Neural cell (in vitro differentiated cells): ENCODE measurements around the gene MAML2. TPM values are rescaled to one million over a fixed set of nuclear protein-coding genes. Genes with fewer than 3 reads are reported as not detected.

Experiments used
- H2AFZ ChIP-seq: fragments of 200-600, 300-800 bp; sonication (generic), shearing (Covaris generic); 2 replicates; pipeline ENCODE4 v1.6.0; 2014; ENCODE audit warnings: low read depth, mild to moderate bottlenecking, antibody characterized with exemption, low read length, moderate library complexity
- H3F3A ChIP-seq: fragments of 200-600 bp; shearing (Covaris generic); 2 replicates; pipeline ENCODE4 v1.6.1; 2016; ENCODE audit warnings: mild to moderate bottlenecking, moderate library complexity, mixed read lengths, antibody characterized with exemption, low read length; ENCODE audit not compliant: insufficient read depth, poor library complexity, severe bottlenecking
- H3K27ac ChIP-seq: fragments of 200-600, 300-800 bp; sonication (generic), shearing (Covaris generic); 2 replicates; pipeline ENCODE4 v1.5.1; 2014; ENCODE audit warnings: mild to moderate bottlenecking, low read length, moderate library complexity
- H3K27me3 ChIP-seq: fragments of 300-800, 200-600 bp; sonication (generic), shearing (Covaris generic); 2 replicates; pipeline ENCODE4 v1.6.0; 2014; ENCODE audit warnings: mild to moderate bottlenecking, low read depth, low read length, moderate library complexity; ENCODE audit not compliant: insufficient read depth
- H3K36me3 ChIP-seq: fragments of 300-800, 200-600 bp; sonication (generic), shearing (Covaris generic); 2 replicates; pipeline ENCODE4 v1.5.1; 2014; ENCODE audit warnings: mild to moderate bottlenecking, antibody characterized with exemption, low read length, moderate library complexity; ENCODE audit not compliant: insufficient read depth
- H3K4me2 ChIP-seq: fragments of 300-800, 200-600 bp; sonication (generic), shearing (Covaris generic); 2 replicates; pipeline ENCODE4 v1.6.0; 2014; ENCODE audit warnings: mild to moderate bottlenecking, low read length
- H3K4me3 ChIP-seq: fragments of 300-800, 200-600 bp; sonication (generic), shearing (Covaris generic); 2 replicates; pipeline ENCODE4 v1.5.1; 2014; ENCODE audit warnings: mild to moderate bottlenecking, low read length, moderate library complexity
- H3K79me2 ChIP-seq: fragments of 200-600 bp; shearing (Covaris generic); replicated peaks from 2 replicates; pipeline ENCODE4 v1.6.0; 2014; ENCODE audit warnings: mild to moderate bottlenecking, low read length, moderate library complexity; ENCODE audit not compliant: insufficient read depth
- H3K9ac ChIP-seq: fragments of 300-800, 200-600 bp; sonication (generic), shearing (Covaris generic); 2 replicates; pipeline ENCODE4 v1.6.1; 2016; ENCODE audit warnings: mild to moderate bottlenecking, low read length, mixed read lengths
- H3K9me2 ChIP-seq: fragments of 200-600 bp; shearing (Covaris generic); 2 replicates; pipeline ENCODE4 v1.6.1; 2016; ENCODE audit warnings: mild to moderate bottlenecking, low read length, mixed read lengths; ENCODE audit not compliant: insufficient read depth
- H3K9me3 ChIP-seq: fragments of 200-600, 300-800 bp; sonication (generic), shearing (Covaris generic); 2 replicates; pipeline ENCODE4 v1.6.1; 2016; ENCODE audit warnings: mild to moderate bottlenecking, mixed run types, low read length, moderate library complexity, mixed read lengths
- H4K20me1 ChIP-seq: fragments of 200-600 bp; shearing (Covaris generic); 2 replicates; pipeline ENCODE4 v1.6.1; 2016; ENCODE audit warnings: mild to moderate bottlenecking, mixed run types; ENCODE audit not compliant: insufficient read depth
- EP300 ChIP-seq: fragments of 450-650 bp; conservative IDR thresholded peaks from 2 replicates; pipeline ENCODE4 v1.6.1; 2014; ENCODE audit warnings: antibody characterized with exemption, mild to moderate bottlenecking, moderate library complexity; ENCODE audit not compliant: poor library complexity, severe bottlenecking
- EZH2 ChIP-seq: fragments of 200-600, 300-800 bp; shearing (Covaris generic), sonication (generic); IDR thresholded peaks from 2 replicates; pipeline ENCODE4 v1.6.1; 2014; ENCODE audit warnings: antibody characterized with exemption, low read length, borderline replicate concordance, mild to moderate bottlenecking; ENCODE audit not compliant: insufficient read depth, poor library complexity, severe bottlenecking
- MXI1 ChIP-seq: fragments of 450-650 bp; conservative IDR thresholded peaks from 2 replicates; pipeline ENCODE4 v1.6.1; 2014; ENCODE audit warnings: antibody characterized with exemption, mild to moderate bottlenecking; ENCODE audit not compliant: poor library complexity, severe bottlenecking
- POLR2AphosphoS5 ChIP-seq: IDR thresholded peaks from 2 replicates; pipeline ENCODE4 v1.6.1; 2012
- RAD21 ChIP-seq: fragments of 450-650 bp; conservative IDR thresholded peaks from 2 replicates; pipeline ENCODE4 v1.6.1; 2014; ENCODE audit warnings: antibody characterized with exemption, mild to moderate bottlenecking, moderate library complexity
- SMC3 ChIP-seq: fragments of 450-650 bp; conservative IDR thresholded peaks from 2 replicates; pipeline ENCODE4 v1.6.1; 2014; ENCODE audit warnings: antibody characterized with exemption, mild to moderate bottlenecking, moderate library complexity; ENCODE audit not compliant: poor library complexity
- TAF1 ChIP-seq: IDR thresholded peaks from 2 replicates; pipeline ENCODE4 v1.6.1; 2012; ENCODE audit warnings: low read depth
- polyA plus RNA-seq: library from polyadenylated mRNA; depleted of rRNA; stranded (reverse); fragments of >200 nt; gene quantifications from 2 replicates; pipeline ENCODE4 v1.2.3, GENCODE V29; 2014
- TF ChIP-seq, protein P1 (sequence below): fragments of 450-650 bp; IDR thresholded peaks from 2 replicates; pipeline ENCODE4 v1.5.1; 2014; ENCODE audit warnings: antibody characterized with exemption, mild to moderate bottlenecking, moderate library complexity; ENCODE audit not compliant: poor library complexity, severe bottlenecking
- TF ChIP-seq, protein P2 (sequence below): IDR thresholded peaks from 2 replicates; pipeline ENCODE4 v1.6.1; 2012; ENCODE audit warnings: borderline replicate concordance

MAML2 gene
- polyA plus RNA-seq, 1 donor from 2014 or later, result 3.6 TPM

DNA sequence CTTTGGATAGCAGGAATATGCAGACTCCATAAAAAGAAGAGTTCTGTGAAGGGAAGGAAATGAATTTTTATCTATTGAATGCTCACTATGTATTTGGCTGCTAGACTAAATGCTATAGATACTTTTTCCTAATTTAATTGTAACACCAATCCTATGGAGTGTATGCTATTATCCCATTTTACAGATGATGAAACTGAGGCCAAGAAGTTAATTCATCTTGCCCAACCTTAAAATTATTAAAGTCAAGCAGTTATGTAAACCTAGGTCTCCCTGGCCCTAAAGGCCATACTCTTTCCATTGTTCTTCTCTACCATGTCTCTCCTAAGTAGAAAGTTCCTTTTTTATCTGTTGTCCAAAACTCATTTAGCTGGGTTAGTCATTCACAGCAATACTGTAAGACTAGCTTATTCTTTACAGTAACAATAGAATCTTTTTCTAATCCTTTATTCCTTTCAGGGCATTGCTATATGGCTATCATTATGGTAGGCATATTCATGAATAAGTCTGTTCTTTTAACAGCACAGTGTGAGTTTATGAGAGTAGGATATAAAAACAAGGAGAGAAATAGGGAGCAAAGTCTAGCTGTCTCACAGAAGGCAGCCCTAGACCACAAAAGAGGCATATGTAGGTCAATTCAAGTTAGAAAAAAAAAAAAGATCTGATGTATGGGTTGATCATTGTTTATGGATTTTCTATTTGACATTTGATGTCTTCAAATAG is 50.5 kb downstream of the MAML2 start:
- no peak for TF ChIP-seq EZH2
- TF ChIP-seq POLR2AphosphoS5, result no peak
- TF ChIP-seq EP300, result no peak
- TF ChIP-seq, protein P1, sequence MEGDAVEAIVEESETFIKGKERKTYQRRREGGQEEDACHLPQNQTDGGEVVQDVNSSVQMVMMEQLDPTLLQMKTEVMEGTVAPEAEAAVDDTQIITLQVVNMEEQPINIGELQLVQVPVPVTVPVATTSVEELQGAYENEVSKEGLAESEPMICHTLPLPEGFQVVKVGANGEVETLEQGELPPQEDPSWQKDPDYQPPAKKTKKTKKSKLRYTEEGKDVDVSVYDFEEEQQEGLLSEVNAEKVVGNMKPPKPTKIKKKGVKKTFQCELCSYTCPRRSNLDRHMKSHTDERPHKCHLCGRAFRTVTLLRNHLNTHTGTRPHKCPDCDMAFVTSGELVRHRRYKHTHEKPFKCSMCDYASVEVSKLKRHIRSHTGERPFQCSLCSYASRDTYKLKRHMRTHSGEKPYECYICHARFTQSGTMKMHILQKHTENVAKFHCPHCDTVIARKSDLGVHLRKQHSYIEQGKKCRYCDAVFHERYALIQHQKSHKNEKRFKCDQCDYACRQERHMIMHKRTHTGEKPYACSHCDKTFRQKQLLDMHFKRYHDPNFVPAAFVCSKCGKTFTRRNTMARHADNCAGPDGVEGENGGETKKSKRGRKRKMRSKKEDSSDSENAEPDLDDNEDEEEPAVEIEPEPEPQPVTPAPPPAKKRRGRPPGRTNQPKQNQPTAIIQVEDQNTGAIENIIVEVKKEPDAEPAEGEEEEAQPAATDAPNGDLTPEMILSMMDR, result no peak
- no peak for TF ChIP-seq RAD21
- no peak for TF ChIP-seq TAF1
- TF ChIP-seq, protein P2, sequence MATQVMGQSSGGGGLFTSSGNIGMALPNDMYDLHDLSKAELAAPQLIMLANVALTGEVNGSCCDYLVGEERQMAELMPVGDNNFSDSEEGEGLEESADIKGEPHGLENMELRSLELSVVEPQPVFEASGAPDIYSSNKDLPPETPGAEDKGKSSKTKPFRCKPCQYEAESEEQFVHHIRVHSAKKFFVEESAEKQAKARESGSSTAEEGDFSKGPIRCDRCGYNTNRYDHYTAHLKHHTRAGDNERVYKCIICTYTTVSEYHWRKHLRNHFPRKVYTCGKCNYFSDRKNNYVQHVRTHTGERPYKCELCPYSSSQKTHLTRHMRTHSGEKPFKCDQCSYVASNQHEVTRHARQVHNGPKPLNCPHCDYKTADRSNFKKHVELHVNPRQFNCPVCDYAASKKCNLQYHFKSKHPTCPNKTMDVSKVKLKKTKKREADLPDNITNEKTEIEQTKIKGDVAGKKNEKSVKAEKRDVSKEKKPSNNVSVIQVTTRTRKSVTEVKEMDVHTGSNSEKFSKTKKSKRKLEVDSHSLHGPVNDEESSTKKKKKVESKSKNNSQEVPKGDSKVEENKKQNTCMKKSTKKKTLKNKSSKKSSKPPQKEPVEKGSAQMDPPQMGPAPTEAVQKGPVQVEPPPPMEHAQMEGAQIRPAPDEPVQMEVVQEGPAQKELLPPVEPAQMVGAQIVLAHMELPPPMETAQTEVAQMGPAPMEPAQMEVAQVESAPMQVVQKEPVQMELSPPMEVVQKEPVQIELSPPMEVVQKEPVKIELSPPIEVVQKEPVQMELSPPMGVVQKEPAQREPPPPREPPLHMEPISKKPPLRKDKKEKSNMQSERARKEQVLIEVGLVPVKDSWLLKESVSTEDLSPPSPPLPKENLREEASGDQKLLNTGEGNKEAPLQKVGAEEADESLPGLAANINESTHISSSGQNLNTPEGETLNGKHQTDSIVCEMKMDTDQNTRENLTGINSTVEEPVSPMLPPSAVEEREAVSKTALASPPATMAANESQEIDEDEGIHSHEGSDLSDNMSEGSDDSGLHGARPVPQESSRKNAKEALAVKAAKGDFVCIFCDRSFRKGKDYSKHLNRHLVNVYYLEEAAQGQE, result no peak
- no peak for TF ChIP-seq MXI1
- TF ChIP-seq SMC3, result no peak
- Histone ChIP-seq H3K4me2 (no peak overlapping the region), H3K4me3 (no peak overlapping the region), H2AFZ (no peak overlapping the region), H3K9me2 (no peaks in the 10 kb centered on the region), H3K27me3 (no peaks in the 10 kb centered on the region), H3F3A (no peaks in the 10 kb centered on the region), H3K36me3 (no peaks in the 10 kb centered on the region), H3K79me2 (peaks cover 3% of the 10 kb centered on the region), H3K27ac (no peak overlapping the region), H3K9me3 (no peaks in the 10 kb centered on the region), H4K20me1 (no peaks in the 10 kb centered on the region), H3K9ac (no peak overlapping the region)

DNA sequence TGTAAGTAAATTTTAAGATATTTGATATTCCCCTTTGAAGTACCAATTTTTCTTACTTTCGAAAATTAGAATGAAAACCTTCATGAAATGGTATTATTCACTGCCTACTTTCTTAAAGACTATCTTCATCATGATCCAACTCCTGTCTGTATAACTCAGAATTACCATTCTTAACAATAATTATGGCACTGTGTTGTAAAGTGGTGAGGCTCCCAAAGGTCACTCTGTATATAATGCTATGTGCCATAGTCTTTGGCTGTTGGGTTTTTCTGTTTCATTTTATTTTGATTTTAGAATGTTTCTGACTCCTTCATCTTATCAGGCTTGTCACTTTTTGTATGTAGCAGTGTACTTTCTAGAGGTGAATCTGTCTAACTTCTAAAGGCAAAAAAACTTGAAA is 52.4 kb downstream of the MAML2 start:
- Histone ChIP-seq H3K4me2 (no peak overlapping the region), H3K79me2 (peaks cover 3% of the 10 kb centered on the region), H3K9me2 (no peaks in the 10 kb centered on the region), H2AFZ (no peak overlapping the region), H3K9ac (no peak overlapping the region), H3K27ac (no peak overlapping the region), H3F3A (no peaks in the 10 kb centered on the region), H3K4me3 (no peak overlapping the region), H4K20me1 (no peaks in the 10 kb centered on the region), H3K27me3 (no peaks in the 10 kb centered on the region), H3K36me3 (no peaks in the 10 kb centered on the region), H3K9me3 (no peaks in the 10 kb centered on the region)
- TF ChIP-seq POLR2AphosphoS5 (no peak), TAF1 (no peak), EP300 (no peak), RAD21 (no peak), EZH2 (no peak), MXI1 (no peak), SMC3 (no peak)
- TF ChIP-seq, protein P2, result no peak
- TF ChIP-seq, protein P1, result no peak
